ENCODE measurements around the gene MRPL55.

MRPL55 gene

GRCh38 chr1:228066891-228067654 lies 42.0 kb downstream of the MRPL55 start:
- no peak for DNase-seq (ENCODE audit: low read depth)
- H3K4me3 ChIP-seq (ENCODE audit: low read depth, low read length): no peak overlapping the region
- TF ChIP-seq MYC (IDR thresholded peaks at IDR 0.05; ENCODE audit: low read depth, low read length) (no peak), POLR2A (IDR thresholded peaks at IDR 0.05; ENCODE audit: extremely low read depth, insufficient read length) (no peak), MAX (IDR thresholded peaks at IDR 0.05; ENCODE audit: low read depth, low read length) (no peak)
- TF ChIP-seq, protein P1, sequence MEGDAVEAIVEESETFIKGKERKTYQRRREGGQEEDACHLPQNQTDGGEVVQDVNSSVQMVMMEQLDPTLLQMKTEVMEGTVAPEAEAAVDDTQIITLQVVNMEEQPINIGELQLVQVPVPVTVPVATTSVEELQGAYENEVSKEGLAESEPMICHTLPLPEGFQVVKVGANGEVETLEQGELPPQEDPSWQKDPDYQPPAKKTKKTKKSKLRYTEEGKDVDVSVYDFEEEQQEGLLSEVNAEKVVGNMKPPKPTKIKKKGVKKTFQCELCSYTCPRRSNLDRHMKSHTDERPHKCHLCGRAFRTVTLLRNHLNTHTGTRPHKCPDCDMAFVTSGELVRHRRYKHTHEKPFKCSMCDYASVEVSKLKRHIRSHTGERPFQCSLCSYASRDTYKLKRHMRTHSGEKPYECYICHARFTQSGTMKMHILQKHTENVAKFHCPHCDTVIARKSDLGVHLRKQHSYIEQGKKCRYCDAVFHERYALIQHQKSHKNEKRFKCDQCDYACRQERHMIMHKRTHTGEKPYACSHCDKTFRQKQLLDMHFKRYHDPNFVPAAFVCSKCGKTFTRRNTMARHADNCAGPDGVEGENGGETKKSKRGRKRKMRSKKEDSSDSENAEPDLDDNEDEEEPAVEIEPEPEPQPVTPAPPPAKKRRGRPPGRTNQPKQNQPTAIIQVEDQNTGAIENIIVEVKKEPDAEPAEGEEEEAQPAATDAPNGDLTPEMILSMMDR (IDR thresholded peaks at IDR 0.05; ENCODE audit: low read depth, low read length): no peak

GRCh38 chr1:228066416-228066815 lies 42.7 kb downstream of the MRPL55 start:
- no peak overlapping the region for H3K4me3 ChIP-seq (ENCODE audit: low read depth, low read length)
- TF ChIP-seq, protein P1 (IDR thresholded peaks at IDR 0.05; ENCODE audit: low read depth, low read length): no peak
- TF ChIP-seq MAX (IDR thresholded peaks at IDR 0.05; ENCODE audit: low read depth, low read length): no peak
- no peak for TF ChIP-seq MYC (IDR thresholded peaks at IDR 0.05; ENCODE audit: low read depth, low read length)
- no peak for TF ChIP-seq POLR2A (IDR thresholded peaks at IDR 0.05; ENCODE audit: extremely low read depth, insufficient read length)
- no peak for DNase-seq (ENCODE audit: low read depth)

DNA sequence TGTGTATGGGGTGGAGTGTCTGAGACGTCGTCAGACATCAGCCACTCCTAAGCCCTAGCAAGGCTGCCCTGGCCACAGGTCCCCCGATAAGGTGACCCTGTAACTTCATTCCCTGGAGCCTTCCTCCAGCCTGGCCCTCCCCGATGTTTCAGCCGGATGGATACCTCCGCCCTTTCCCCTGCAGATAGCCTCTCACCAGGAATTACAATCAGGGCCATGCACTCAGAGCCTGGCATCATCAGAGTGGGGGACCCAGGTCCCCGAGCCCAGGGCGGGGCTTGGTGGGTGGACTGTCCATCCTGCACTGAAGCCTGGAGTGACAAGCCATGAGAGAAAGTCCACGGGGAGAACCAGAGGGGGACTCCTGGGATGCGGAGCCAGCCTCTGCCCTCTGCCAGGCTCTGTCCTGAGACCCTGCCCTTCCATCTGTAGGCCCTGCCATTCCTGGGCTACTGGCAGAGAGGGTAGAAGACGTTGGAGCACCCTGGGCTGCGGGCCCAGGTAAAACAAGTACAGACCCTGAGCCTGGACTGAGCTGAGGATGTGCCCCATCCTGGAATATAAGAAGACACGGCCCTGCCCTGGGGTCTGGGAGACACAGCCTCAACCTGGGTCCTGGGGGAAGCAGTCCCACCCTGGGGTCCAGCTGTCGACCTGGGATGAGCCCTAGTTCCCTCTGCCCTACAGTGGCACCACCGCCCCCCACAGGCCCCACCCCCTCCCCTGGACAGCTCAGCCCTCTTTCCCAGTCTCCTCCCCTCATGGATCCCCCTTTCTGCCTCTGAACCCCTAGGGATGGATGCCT lies 43.4 kb downstream of the MRPL55 start:
- DNase-seq (ENCODE audit: low read depth): no peak
- no peak for TF ChIP-seq MYC (IDR thresholded peaks at IDR 0.05; ENCODE audit: low read depth, low read length)
- TF ChIP-seq MAX (IDR thresholded peaks at IDR 0.05; ENCODE audit: low read depth, low read length): no peak
- TF ChIP-seq, protein P1 (IDR thresholded peaks at IDR 0.05; ENCODE audit: low read depth, low read length): no peak
- no peak for TF ChIP-seq POLR2A (IDR thresholded peaks at IDR 0.05; ENCODE audit: extremely low read depth, insufficient read length)
- H3K4me3 ChIP-seq (ENCODE audit: low read depth, low read length): no peak overlapping the region

DNA sequence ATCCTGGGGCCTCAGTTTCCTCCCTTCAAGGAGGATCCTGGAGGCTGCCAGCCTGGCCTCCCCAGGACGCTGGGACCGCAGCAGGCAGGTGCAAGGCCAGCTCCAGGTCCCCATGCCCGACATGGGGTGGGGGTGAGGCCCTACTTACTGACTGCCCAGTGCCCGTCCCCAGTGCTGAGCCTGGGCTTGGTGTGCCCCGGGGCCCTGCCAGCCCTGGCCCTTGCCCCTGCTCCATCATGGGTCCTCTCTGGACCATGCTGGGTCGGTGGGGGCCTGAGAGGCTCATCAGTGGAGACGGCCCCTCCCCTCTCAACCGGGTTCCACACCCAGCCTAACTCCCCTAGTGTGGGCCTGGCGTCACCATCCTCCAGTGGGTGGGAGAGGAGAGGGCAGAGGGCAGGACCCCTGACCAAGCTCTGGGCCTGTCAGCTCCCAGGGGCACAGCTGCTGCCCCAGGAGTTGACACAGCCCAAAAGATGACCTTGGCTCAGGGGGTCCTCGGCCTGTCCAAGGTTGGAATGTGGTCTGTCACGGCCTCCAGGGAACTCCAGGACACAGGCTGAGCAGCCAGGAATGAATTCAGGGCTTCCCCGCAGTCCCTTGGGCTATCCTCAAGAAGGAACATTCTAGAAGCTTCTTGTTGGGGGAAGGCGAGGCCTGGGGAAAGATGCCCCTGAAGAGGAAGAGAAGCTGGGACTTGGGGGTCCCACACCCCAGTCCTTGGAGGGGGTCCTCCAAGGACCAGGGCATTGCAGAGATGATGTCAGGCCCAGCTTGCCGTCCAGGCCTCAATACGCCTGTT lies 44.2 kb downstream of the MRPL55 start:
- DNase-seq (ENCODE audit: low read depth): no peak
- no peak for TF ChIP-seq MAX (IDR thresholded peaks at IDR 0.05; ENCODE audit: low read depth, low read length)
- TF ChIP-seq, protein P1 (IDR thresholded peaks at IDR 0.05; ENCODE audit: low read depth, low read length): no peak
- no peak for TF ChIP-seq POLR2A (IDR thresholded peaks at IDR 0.05; ENCODE audit: extremely low read depth, insufficient read length)
- no peak for TF ChIP-seq MYC (IDR thresholded peaks at IDR 0.05; ENCODE audit: low read depth, low read length)

GRCh38 chr1:228064296-228064695 lies 44.8 kb downstream of the MRPL55 start:
- TF ChIP-seq, protein P1 (IDR thresholded peaks at IDR 0.05; ENCODE audit: low read depth, low read length): no peak
- TF ChIP-seq MYC (IDR thresholded peaks at IDR 0.05; ENCODE audit: low read depth, low read length) (no peak), MAX (IDR thresholded peaks at IDR 0.05; ENCODE audit: low read depth, low read length) (no peak), POLR2A (IDR thresholded peaks at IDR 0.05; ENCODE audit: extremely low read depth, insufficient read length) (no peak)
- DNase-seq (ENCODE audit: low read depth): no peak
- H3K4me3 ChIP-seq (ENCODE audit: low read depth, low read length): no peak overlapping the region

More for the DNA sequence above, 44.2 kb downstream of the MRPL55 start:
- H3K4me3 ChIP-seq (ENCODE audit: low read depth, low read length): no peak overlapping the region
